Smooth muscle cell (in vitro differentiated cells): Measurements from ENCODE around the gene SH2B2. TPM values are rescaled to one million over a fixed set of nuclear protein-coding genes. Genes with fewer than 3 reads are reported as not detected.

Experiments
- DNase-seq: peaks from one replicate; lab custom pipeline; 2025; ENCODE audit not compliant: unreplicated experiment; lab: John Stamatoyannopoulos, UW
- H2AFZ ChIP-seq: fragments of 200-600 bp; sonication (generic); 2 replicates; pipeline ENCODE4 v1.6.0; 2016; ENCODE audit warnings: antibody characterized with exemption, low read depth, mild to moderate bottlenecking
- H3F3A ChIP-seq: fragments of 200-600 bp; sonication (generic); 2 replicates; pipeline ENCODE4 v1.6.0; 2017; ENCODE audit warnings: antibody characterized with exemption, low read depth
- H3K27ac ChIP-seq: fragments of 200-600 bp; sonication (generic); 2 replicates; pipeline ENCODE4 v1.5.1; 2016; ENCODE audit warnings: low read depth, mild to moderate bottlenecking
- H3K27me3 ChIP-seq: fragments of 200-600 bp; sonication (generic); 2 replicates; pipeline ENCODE4 v1.6.1; 2016; ENCODE audit warnings: low read depth, mild to moderate bottlenecking
- H3K36me3 ChIP-seq: fragments of 200-600 bp; sonication (generic); 2 replicates; pipeline ENCODE4 v1.5.1; 2016; ENCODE audit warnings: low read depth
- H3K4me1 ChIP-seq: fragments of 200-600 bp; sonication (generic); 2 replicates; pipeline ENCODE4 v1.5.1; 2016; ENCODE audit warnings: low read depth
- H3K4me2 ChIP-seq: fragments of 200-600 bp; sonication (generic); 2 replicates; pipeline ENCODE4 v1.6.0; 2016; ENCODE audit warnings: mild to moderate bottlenecking
- H3K4me3 ChIP-seq: fragments of 200-600 bp; sonication (generic); 2 replicates; pipeline ENCODE4 v1.5.1; 2016; ENCODE audit warnings: mild to moderate bottlenecking
- H3K79me2 ChIP-seq: fragments of 200-600 bp; sonication (generic); 2 replicates; pipeline ENCODE4 v1.6.0; 2016; ENCODE audit warnings: low read depth, mild to moderate bottlenecking
- H3K9ac ChIP-seq: fragments of 200-600 bp; sonication (generic); 2 replicates; pipeline ENCODE4 v1.6.0; 2016; ENCODE audit warnings: low read depth
- H3K9me3 ChIP-seq: fragments of 200-600 bp; sonication (generic); replicated peaks from 2 replicates; pipeline ENCODE4 v1.5.1; 2016; ENCODE audit warnings: low read depth
- H4K20me1 ChIP-seq: fragments of 200-600 bp; sonication (generic); 2 replicates; pipeline ENCODE4 v1.6.0; 2016; ENCODE audit warnings: low read depth
- WGBS: methylation state at CpG from one replicate; pipeline ENCODE4 v1.1.7; 2016; ENCODE audit warnings: low lambda C conversion rate; 5-methylcytosine and 5-hydroxymethylcytosine counted together
- polyA plus RNA-seq: library from polyadenylated mRNA; unstranded; fragments of >200 nt; fragmentation: Nextera tagmentation; extraction: Ambion mirVana; gene quantifications from 2 replicates; pipeline ENCODE4 v1.2.1, GENCODE V29; 2016
- total RNA-seq: library from RNA; depleted of rRNA; stranded (reverse); fragments of >200 nt; gene quantifications from 2 replicates; pipeline ENCODE4 v1.2.3, GENCODE V29; 2014
- TF ChIP-seq, protein P1 (sequence below): fragments of 200-600 bp; sonication (generic); IDR thresholded peaks from 2 replicates; pipeline ENCODE4 v1.5.1; 2017; ENCODE audit warnings: borderline replicate concordance, mild to moderate bottlenecking, antibody characterized with exemption; ENCODE audit not compliant: insufficient read depth, poor library complexity, severe bottlenecking

Gene SH2B2
- total and polyA plus RNA-seq, 2 experiments from 2014 or later: 8.2 to 12.4 TPM

DNA sequence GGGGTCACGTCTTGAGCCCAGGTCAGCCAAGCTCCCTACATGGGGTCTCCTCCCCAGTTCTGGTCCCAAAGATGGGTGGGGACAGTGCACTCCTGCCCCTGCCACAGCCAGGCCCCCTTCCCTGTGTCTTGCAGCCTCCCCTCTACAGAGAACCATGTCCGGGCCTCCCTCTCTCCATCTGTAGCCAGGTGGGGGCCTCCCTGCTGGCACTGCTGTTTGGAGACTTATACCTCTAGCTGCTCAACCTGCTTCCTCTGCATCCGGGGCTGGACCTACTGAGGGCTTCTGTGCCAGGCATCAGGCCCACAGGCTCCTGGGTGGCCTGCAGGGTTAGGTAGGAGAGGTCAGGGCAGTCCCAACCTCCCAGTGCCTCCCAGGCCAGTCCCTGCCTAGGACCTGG lies 7.9 kb downstream of the SH2B2 start:
- Histone ChIP-seq H2AFZ (no peak overlapping the region), H3K4me1 (no peaks in the 10 kb centered on the region), H3K4me3 (no peak overlapping the region), H3K9ac (no peak overlapping the region), H3K9me3 (no peaks in the 10 kb centered on the region), H3F3A (no peaks in the 10 kb centered on the region), H3K36me3 (no peaks in the 10 kb centered on the region), H4K20me1 (peaks cover 50% of the 10 kb centered on the region), H3K4me2 (no peak overlapping the region), H3K27ac (no peak overlapping the region), H3K27me3 (no peaks in the 10 kb centered on the region), H3K79me2 (no peaks in the 10 kb centered on the region)
- TF ChIP-seq, protein P1, sequence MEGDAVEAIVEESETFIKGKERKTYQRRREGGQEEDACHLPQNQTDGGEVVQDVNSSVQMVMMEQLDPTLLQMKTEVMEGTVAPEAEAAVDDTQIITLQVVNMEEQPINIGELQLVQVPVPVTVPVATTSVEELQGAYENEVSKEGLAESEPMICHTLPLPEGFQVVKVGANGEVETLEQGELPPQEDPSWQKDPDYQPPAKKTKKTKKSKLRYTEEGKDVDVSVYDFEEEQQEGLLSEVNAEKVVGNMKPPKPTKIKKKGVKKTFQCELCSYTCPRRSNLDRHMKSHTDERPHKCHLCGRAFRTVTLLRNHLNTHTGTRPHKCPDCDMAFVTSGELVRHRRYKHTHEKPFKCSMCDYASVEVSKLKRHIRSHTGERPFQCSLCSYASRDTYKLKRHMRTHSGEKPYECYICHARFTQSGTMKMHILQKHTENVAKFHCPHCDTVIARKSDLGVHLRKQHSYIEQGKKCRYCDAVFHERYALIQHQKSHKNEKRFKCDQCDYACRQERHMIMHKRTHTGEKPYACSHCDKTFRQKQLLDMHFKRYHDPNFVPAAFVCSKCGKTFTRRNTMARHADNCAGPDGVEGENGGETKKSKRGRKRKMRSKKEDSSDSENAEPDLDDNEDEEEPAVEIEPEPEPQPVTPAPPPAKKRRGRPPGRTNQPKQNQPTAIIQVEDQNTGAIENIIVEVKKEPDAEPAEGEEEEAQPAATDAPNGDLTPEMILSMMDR: no peak
- DNase-seq: no peak
- WGBS: 96% methylated on average over 3 of the region's 3 CpGs

DNA sequence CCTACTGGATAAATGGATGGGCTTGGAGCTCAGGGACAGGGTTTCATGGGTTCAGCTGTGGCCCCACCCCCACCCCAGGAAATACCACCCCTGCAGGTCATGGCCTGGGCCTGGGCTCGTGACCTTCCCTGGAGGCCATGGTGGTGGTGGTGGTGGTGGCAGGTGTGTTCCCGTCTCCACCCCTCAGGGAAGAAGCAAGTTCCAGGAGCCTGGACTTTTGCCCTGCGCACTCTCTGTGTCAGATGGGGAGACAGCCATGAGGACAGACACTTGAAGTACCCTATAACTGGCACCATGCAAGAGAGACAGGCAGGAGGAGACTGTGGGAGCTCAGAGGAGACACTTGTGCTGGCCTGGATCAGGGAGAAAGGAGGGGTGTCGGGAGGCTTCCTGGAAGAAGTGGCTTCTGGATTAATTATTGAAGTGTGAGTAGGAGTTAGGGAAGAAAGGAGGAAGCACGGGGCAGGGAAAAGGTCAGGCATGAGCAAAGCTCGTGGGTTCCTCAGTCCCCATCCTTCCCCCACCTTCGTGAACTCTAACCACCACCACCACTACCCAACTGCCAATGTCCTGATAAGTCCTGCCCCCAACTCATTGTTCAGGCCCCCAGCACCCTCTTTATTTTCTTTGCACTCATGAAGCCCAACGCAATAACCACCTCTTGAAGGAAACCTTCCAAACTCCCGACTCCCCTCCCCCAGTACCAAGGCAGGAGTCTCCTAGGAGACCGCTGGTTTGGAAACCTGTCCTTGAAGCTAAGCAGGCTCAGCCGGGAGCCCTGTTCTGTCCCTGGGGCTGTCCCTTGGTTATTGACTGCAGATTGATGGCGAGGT lies 8.9 kb downstream of the SH2B2 start:
- H3K9ac ChIP-seq: no peak overlapping the region

DNA sequence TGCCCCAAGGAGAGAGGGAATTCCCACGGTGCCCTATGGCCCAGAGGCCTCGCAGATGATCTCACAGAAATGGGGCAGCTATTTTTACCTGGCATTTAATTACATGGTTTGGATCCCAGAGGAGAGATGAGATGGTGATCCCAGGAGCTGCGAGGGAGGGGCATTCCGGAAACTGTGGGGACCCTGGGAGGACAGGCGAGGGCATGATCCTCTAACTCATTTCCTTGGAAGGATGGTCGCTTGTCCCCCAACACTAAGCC lies 9.4 kb downstream of the SH2B2 start:
- Histone ChIP-seq H3F3A (no peaks in the 10 kb centered on the region), H4K20me1 (peaks cover 39% of the 10 kb centered on the region), H3K4me1 (no peaks in the 10 kb centered on the region), H3K27me3 (no peaks in the 10 kb centered on the region), H3K27ac (no peak overlapping the region), H3K36me3 (no peaks in the 10 kb centered on the region), H3K9me3 (no peaks in the 10 kb centered on the region), H3K79me2 (no peaks in the 10 kb centered on the region), H3K9ac (no peak overlapping the region), H2AFZ (no peak overlapping the region), H3K4me3 (no peak overlapping the region), H3K4me2 (no peak overlapping the region)
- 76% methylated on average over 6 of the region's 6 CpGs for WGBS
- TF ChIP-seq, protein P1: no peak
- DNase-seq: no peak

More for the DNA sequence above, 8.9 kb downstream of the SH2B2 start:
- H2AFZ ChIP-seq: no peak overlapping the region
- 82% methylated on average over 12 of the region's 12 CpGs for WGBS
- H3K4me2 ChIP-seq: no peak overlapping the region
- H3K4me1 ChIP-seq: no peaks in the 10 kb centered on the region
- no peak overlapping the region for H3K4me3 ChIP-seq
- H3K79me2 ChIP-seq: no peaks in the 10 kb centered on the region
- H3K36me3 ChIP-seq: no peaks in the 10 kb centered on the region
- TF ChIP-seq, protein P1: no peak
- no peak overlapping the region for H3K27ac ChIP-seq
- DNase-seq: no peak
- no peaks in the 10 kb centered on the region for H3K9me3 ChIP-seq
- H3K27me3 ChIP-seq: no peaks in the 10 kb centered on the region
- peaks cover 44% of the 10 kb centered on the region for H4K20me1 ChIP-seq
- H3F3A ChIP-seq: no peaks in the 10 kb centered on the region

GRCh38 chr7:102296514-102296913 lies 9.8 kb downstream of the SH2B2 start:
- no peak overlapping the region for H3K4me2 ChIP-seq
- no peaks in the 10 kb centered on the region for H3F3A ChIP-seq
- no peak overlapping the region for H3K27ac ChIP-seq
- H3K36me3 ChIP-seq: no peaks in the 10 kb centered on the region
- TF ChIP-seq, protein P1: no peak
- H4K20me1 ChIP-seq: peaks cover 35% of the 10 kb centered on the region
- no peaks in the 10 kb centered on the region for H3K79me2 ChIP-seq
- H2AFZ ChIP-seq: no peak overlapping the region
- no peaks in the 10 kb centered on the region for H3K4me1 ChIP-seq
- no peaks in the 10 kb centered on the region for H3K9me3 ChIP-seq
- H3K27me3 ChIP-seq: no peaks in the 10 kb centered on the region
- H3K4me3 ChIP-seq: no peak overlapping the region
- no peak for DNase-seq
- 92% methylated on average over 7 of the region's 7 CpGs for WGBS
- H3K9ac ChIP-seq: no peak overlapping the region
